OCI-LY3 (cell line): ENCODE measurements around the gene ZNF546.

ENCODE experiments used
- H2AFZ ChIP-seq: fragments of 200-600, 300-600 bp; shearing (Covaris generic); 2 replicates; pipeline ENCODE4 v1.6.0; 2014; ENCODE audit warnings: antibody characterized with exemption, low read depth, low read length
- H3K27ac ChIP-seq: fragments of 200-600, 300-600 bp; sonication (generic); 2 replicates; pipeline ENCODE4 v1.5.1; 2014; ENCODE audit warnings: mild to moderate bottlenecking, low read length, moderate library complexity, mixed read lengths
- H3K27me3 ChIP-seq: fragments of 200-600, 300-600 bp; sonication (generic); 2 replicates; pipeline ENCODE4 v1.6.1; 2014; ENCODE audit warnings: low read depth, low read length, mixed read lengths
- H3K36me3 ChIP-seq: fragments of 200-600, 300-600 bp; sonication (generic); replicated peaks from 2 replicates; pipeline ENCODE3; 2014; ENCODE audit warnings: low read depth, low read length, mixed read lengths
- H3K4me1 ChIP-seq: fragments of 300-600, 200-600 bp; sonication (generic); 2 replicates; pipeline ENCODE4 v1.6.1; 2014; ENCODE audit warnings: low read length, mixed read lengths
- H3K4me2 ChIP-seq: fragments of 200-600, 300-600 bp; sonication (generic); 2 replicates; pipeline ENCODE4 v1.6.1; 2014; ENCODE audit warnings: low read length, mixed read lengths
- H3K4me3 ChIP-seq: fragments of 300-600, 200-600 bp; sonication (generic); 2 replicates; pipeline ENCODE4 v1.5.1; 2014; ENCODE audit warnings: antibody characterized with exemption, mild to moderate bottlenecking, low read length, moderate library complexity
- H3K79me2 ChIP-seq: fragments of 300-600, 200-600 bp; shearing (Covaris generic); 2 replicates; pipeline ENCODE4 v1.6.1; 2014; ENCODE audit warnings: mild to moderate bottlenecking, low read length, mixed read lengths
- H3K9ac ChIP-seq: fragments of 300-600, 200-600 bp; shearing (Covaris generic); 2 replicates; pipeline ENCODE4 v1.6.0; 2014; ENCODE audit warnings: mild to moderate bottlenecking, low read length, moderate library complexity
- H3K9me3 ChIP-seq: fragments of 200-600, 300-600 bp; shearing (Covaris generic); 2 replicates; pipeline ENCODE4 v1.6.1; 2014; ENCODE audit warnings: low read length, mixed read lengths; ENCODE audit not compliant: insufficient read depth
- H4K20me1 ChIP-seq: fragments of 200-600, 300-600 bp; sonication (generic); 2 replicates; pipeline ENCODE4 v1.6.1; 2016; ENCODE audit warnings: low read length, mixed read lengths; ENCODE audit not compliant: insufficient read depth
- CTCF ChIP-seq: fragments of 200-600, 300-600 bp; sonication (generic); IDR thresholded peaks from 2 replicates; pipeline ENCODE4 v1.5.1; 2014; ENCODE audit warnings: antibody characterized with exemption, low read length, low read depth
- EZH2phosphoT487 ChIP-seq: fragments of 200-600 bp; shearing (Covaris generic); IDR thresholded peaks from 2 replicates; pipeline ENCODE4 v1.6.1; 2018; ENCODE audit warnings: antibody characterized with exemption, mixed run types, low read depth

Gene ZNF546

GRCh38 chr19:39996811-39997637 lies at the start of gene ZNF546:
TSS of gene ZNF546 (plus strand) at chr19:39997060. CDS start at chr19:39998327, 1,267 bp downstream.
- H3K4me3 ChIP-seq, result peak within 1 kb of the TSS; percentile 86
- TF ChIP-seq CTCF (no peak), EZH2phosphoT487 (no peak)
- H2AFZ ChIP-seq, result peak within 1 kb of the TSS; percentile 85
- H3K27me3 ChIP-seq, result no peaks in the 10 kb centered on the region
- H4K20me1 ChIP-seq, result no peaks in the 10 kb centered on the region
- H3K27ac ChIP-seq, result peak within 1 kb of the TSS; percentile 53
- no peaks in the 10 kb centered on the region for H3K9me3 ChIP-seq
- H3K4me2 ChIP-seq, result peak within 1 kb of the TSS; percentile 84
- peaks cover 41% of the 10 kb centered on the region for H3K79me2 ChIP-seq
- peak within 1 kb of the TSS; percentile 87 for H3K9ac ChIP-seq
- peaks cover 20% of the 10 kb centered on the region for H3K36me3 ChIP-seq
- H3K4me1 ChIP-seq, result peaks cover 12% of the 10 kb centered on the region

- Histone ChIP-seq H4K20me1 (no peaks in the 10 kb centered on the region), H3K4me2 (no peak overlapping the region), H3K27ac (no peak overlapping the region), H2AFZ (no peak overlapping the region), H3K9ac (no peak overlapping the region), H3K27me3 (no peaks in the 10 kb centered on the region), H3K36me3 (peaks cover 3% of the 10 kb centered on the region), H3K79me2 (no peaks in the 10 kb centered on the region), H3K4me3 (no peak overlapping the region), H3K4me1 (peaks cover 38% of the 10 kb centered on the region), H3K9me3 (0 out of 2 replicates have a peak, but pooled peaks cover 3% of the 10 kb centered on the region)
- TF ChIP-seq EZH2phosphoT487, result no peak
- TF ChIP-seq CTCF, result no peak
These were observed 47.7 kb upstream of the ZNF546 start for GRCh38 chr19:39949026-39949747.

- Histone ChIP-seq H2AFZ (no peak overlapping the region), H3K27me3 (no peaks in the 10 kb centered on the region), H3K79me2 (no peaks in the 10 kb centered on the region), H3K4me2 (no peak overlapping the region), H4K20me1 (no peaks in the 10 kb centered on the region), H3K4me1 (peaks cover 40% of the 10 kb centered on the region), H3K9ac (no peak overlapping the region), H3K4me3 (no peak overlapping the region), H3K9me3 (0 out of 2 replicates have a peak, but pooled peaks cover 3% of the 10 kb centered on the region), H3K36me3 (peaks cover 3% of the 10 kb centered on the region), H3K27ac (no peak overlapping the region)
- TF ChIP-seq EZH2phosphoT487 (no peak), CTCF (no peak)
These were observed 45.7 kb upstream of the ZNF546 start for GRCh38 chr19:39951065-39951650.

- H3K4me1 ChIP-seq, result peaks cover 45% of the 10 kb centered on the region
- no peaks in the 10 kb centered on the region for H3K27me3 ChIP-seq
- no peak overlapping the region for H3K27ac ChIP-seq
- no peak overlapping the region for H3K4me3 ChIP-seq
- H2AFZ ChIP-seq, result no peak overlapping the region
- 0 out of 2 replicates have a peak, but pooled peaks cover 3% of the 10 kb centered on the region for H3K9me3 ChIP-seq
- H4K20me1 ChIP-seq, result no peaks in the 10 kb centered on the region
- TF ChIP-seq EZH2phosphoT487 (no peak), CTCF (no peak)
- peaks cover 3% of the 10 kb centered on the region for H3K36me3 ChIP-seq
- no peak overlapping the region for H3K9ac ChIP-seq
- H3K79me2 ChIP-seq, result no peaks in the 10 kb centered on the region
- H3K4me2 ChIP-seq, result no peak overlapping the region
These were observed 45.2 kb upstream of the ZNF546 start for GRCh38 chr19:39951686-39952085.
